ENCODE measurements around the gene DEGS2. TPM values are rescaled to one million over a fixed set of nuclear protein-coding genes. Genes with fewer than 3 reads are reported as not detected.

Gene DEGS2
- total RNA-seq, 1 experiment from 2014 or later = 5.1 TPM

DNA sequence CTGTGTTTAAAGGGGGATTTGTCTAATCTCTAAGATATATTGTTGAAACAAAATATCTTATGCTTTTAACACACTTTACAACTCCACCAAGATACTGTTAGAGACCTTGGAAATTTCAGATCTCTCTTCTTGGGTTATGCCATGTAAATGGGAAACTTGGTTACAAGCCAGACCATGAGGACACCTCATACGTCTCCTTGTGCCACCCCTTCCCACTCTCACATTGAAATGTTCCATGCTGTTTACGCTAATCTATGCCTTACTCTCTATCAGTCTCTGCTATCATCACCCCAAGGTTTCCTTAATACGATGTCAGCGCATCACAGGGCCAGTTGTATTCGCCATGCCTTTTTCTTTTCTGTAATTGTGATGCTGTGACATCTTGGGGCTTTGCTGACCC is 13.4 kb upstream of the DEGS2 start:
- BruUV-seq (replicated peaks) = no TSS peak
- no peak overlapping the region for H3K4me3 Mint-ChIP-seq (ENCODE audit: unreplicated experiment)
- ChIA-PET POLR2A (no interaction called here), CTCF (no interaction called here)
- Histone ChIP-seq H3K4me1 (no peaks in the 10 kb centered on the region), H3K27me3 (replicated peaks; ENCODE audit: control insufficient read depth, insufficient read depth, low read length) (no peaks in the 10 kb centered on the region), H3K9me3 (no peaks in the 10 kb centered on the region), H3K4me3 (ENCODE audit: low read depth, low read length) (no peak overlapping the region), H3K36me3 (ENCODE audit: control insufficient read depth, insufficient read depth, low read length) (no peaks in the 10 kb centered on the region)
- DNase-seq = no peak
- intact Hi-C loops (cut with micrococcal nuclease; ENCODE audit: unreplicated experiment) = no loop called here
- no peak overlapping the region for H3K27ac Mint-ChIP-seq (ENCODE audit: unreplicated experiment)
- peaks cover 6% of the 10 kb centered on the region for H3K36me3 Mint-ChIP-seq (ENCODE audit: insufficient read depth, unreplicated experiment)
- TF ChIP-seq, protein P1, sequence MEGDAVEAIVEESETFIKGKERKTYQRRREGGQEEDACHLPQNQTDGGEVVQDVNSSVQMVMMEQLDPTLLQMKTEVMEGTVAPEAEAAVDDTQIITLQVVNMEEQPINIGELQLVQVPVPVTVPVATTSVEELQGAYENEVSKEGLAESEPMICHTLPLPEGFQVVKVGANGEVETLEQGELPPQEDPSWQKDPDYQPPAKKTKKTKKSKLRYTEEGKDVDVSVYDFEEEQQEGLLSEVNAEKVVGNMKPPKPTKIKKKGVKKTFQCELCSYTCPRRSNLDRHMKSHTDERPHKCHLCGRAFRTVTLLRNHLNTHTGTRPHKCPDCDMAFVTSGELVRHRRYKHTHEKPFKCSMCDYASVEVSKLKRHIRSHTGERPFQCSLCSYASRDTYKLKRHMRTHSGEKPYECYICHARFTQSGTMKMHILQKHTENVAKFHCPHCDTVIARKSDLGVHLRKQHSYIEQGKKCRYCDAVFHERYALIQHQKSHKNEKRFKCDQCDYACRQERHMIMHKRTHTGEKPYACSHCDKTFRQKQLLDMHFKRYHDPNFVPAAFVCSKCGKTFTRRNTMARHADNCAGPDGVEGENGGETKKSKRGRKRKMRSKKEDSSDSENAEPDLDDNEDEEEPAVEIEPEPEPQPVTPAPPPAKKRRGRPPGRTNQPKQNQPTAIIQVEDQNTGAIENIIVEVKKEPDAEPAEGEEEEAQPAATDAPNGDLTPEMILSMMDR (IDR thresholded peaks at IDR 0.05; ENCODE audit: insufficient read depth in 1 of 2, low read depth in 1 of 2, low read length in 1 of 2, severe bottlenecking in 1 of 2, unreplicated experiment in 1 of 2) = no peak
- H3K4me1 Mint-ChIP-seq (ENCODE audit: low read depth, unreplicated experiment) = no peaks in the 10 kb centered on the region
- peaks cover 10% of the 10 kb centered on the region for H3K27me3 Mint-ChIP-seq (ENCODE audit: insufficient read depth, unreplicated experiment)
- H3K9me3 Mint-ChIP-seq (ENCODE audit: unreplicated experiment) = no peaks in the 10 kb centered on the region

DNA sequence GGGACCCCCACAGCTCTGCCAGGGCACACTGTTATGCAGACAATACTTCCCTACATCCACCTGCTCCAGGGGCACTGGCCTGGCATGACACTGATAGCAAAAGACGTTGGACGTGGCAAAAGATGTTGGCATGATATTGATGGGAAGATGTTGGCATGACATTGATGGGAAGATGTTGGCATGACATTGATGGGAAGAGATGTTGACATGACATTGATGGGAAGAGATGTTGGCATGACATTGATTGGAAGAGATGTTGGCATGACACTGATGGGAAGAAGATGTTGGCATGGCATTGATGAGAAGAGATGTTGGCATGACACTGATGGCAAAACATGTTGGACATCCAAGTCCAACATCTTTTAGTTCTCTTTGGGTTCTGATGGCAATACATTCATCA is 11.4 kb upstream of the DEGS2 start:
- POLR2A ChIA-PET = no interaction called here
- Mint-ChIP-seq H3K27ac (ENCODE audit: unreplicated experiment) (no peak overlapping the region), H3K36me3 (ENCODE audit: insufficient read depth, unreplicated experiment) (peaks cover 6% of the 10 kb centered on the region), H3K27me3 (ENCODE audit: insufficient read depth, unreplicated experiment) (peaks cover 10% of the 10 kb centered on the region), H3K4me1 (ENCODE audit: low read depth, unreplicated experiment) (no peaks in the 10 kb centered on the region), H3K9me3 (ENCODE audit: unreplicated experiment) (no peaks in the 10 kb centered on the region), H3K4me3 (ENCODE audit: unreplicated experiment) (no peak overlapping the region)
- H3K4me3 ChIP-seq (ENCODE audit: low read depth, low read length) = no peak overlapping the region
- no TSS peak for BruUV-seq (replicated peaks)
- TF ChIP-seq, protein P1 (IDR thresholded peaks at IDR 0.05; ENCODE audit: insufficient read depth in 1 of 2, low read depth in 1 of 2, low read length in 1 of 2, severe bottlenecking in 1 of 2, unreplicated experiment in 1 of 2) = no peak
- intact Hi-C loops (cut with micrococcal nuclease; ENCODE audit: unreplicated experiment) = no loop called here
- DNase-seq = no peak
- CTCF ChIA-PET = no interaction called here
- no peaks in the 10 kb centered on the region for H3K4me1 ChIP-seq
- H3K9me3 ChIP-seq = no peaks in the 10 kb centered on the region
- no peaks in the 10 kb centered on the region for H3K27me3 ChIP-seq (replicated peaks; ENCODE audit: control insufficient read depth, insufficient read depth, low read length)
- no peaks in the 10 kb centered on the region for H3K36me3 ChIP-seq (ENCODE audit: control insufficient read depth, insufficient read depth, low read length)

DNA sequence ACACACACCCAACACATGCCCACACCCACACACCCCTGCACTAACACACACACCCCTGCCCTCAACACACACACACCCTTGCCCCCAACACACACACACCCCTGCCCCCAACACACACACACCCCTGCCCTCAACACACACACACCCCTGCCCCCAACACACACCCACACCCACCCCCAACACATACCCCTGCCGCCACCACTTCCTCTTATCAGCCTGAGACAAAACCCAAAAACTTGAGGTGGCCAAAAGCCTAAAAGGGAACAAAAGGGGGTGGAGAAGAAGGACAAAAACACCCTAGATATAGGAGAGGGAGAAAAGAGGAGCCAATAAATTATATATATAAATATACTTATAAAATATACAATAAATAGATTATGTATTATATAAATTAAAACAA is 9.1 kb upstream of the DEGS2 start:
- H3K4me1 Mint-ChIP-seq (ENCODE audit: low read depth, unreplicated experiment) = no peaks in the 10 kb centered on the region
- Histone ChIP-seq H3K9me3 (no peaks in the 10 kb centered on the region), H3K4me3 (ENCODE audit: low read depth, low read length) (no peak overlapping the region), H3K27me3 (replicated peaks; ENCODE audit: control insufficient read depth, insufficient read depth, low read length) (no peaks in the 10 kb centered on the region), H3K36me3 (ENCODE audit: control insufficient read depth, insufficient read depth, low read length) (no peaks in the 10 kb centered on the region), H3K4me1 (no peaks in the 10 kb centered on the region)
- intact Hi-C loops (cut with micrococcal nuclease; ENCODE audit: unreplicated experiment) = no loop called here
- no peak overlapping the region for H3K4me3 Mint-ChIP-seq (ENCODE audit: unreplicated experiment)
- H3K36me3 Mint-ChIP-seq (ENCODE audit: insufficient read depth, unreplicated experiment) = peaks cover 6% of the 10 kb centered on the region
- BruUV-seq (replicated peaks) = no TSS peak
- POLR2A ChIA-PET = no interaction called here
- CTCF ChIA-PET = no interaction called here
- H3K27ac Mint-ChIP-seq (ENCODE audit: unreplicated experiment) = no peak overlapping the region
- no peak for DNase-seq
- no peaks in the 10 kb centered on the region for H3K9me3 Mint-ChIP-seq (ENCODE audit: unreplicated experiment)
- H3K27me3 Mint-ChIP-seq (ENCODE audit: insufficient read depth, unreplicated experiment) = peaks cover 7% of the 10 kb centered on the region
- TF ChIP-seq, protein P1 (IDR thresholded peaks at IDR 0.05; ENCODE audit: insufficient read depth in 1 of 2, low read depth in 1 of 2, low read length in 1 of 2, severe bottlenecking in 1 of 2, unreplicated experiment in 1 of 2) = no peak
